Hepatocyte (in vitro differentiated cells): Measurements from ENCODE around the gene JAKMIP1. TPM values are rescaled to one million over a fixed set of nuclear protein-coding genes. Genes with fewer than 3 reads are reported as not detected.

Source experiments
- DNase-seq: peaks from one replicate; pipeline ENCODE4 v3.0.0-alpha.2; 2016; ENCODE audit warnings: low spot score
- H2AFZ ChIP-seq: fragments of 200-600 bp; sonication (generic); 2 replicates; pipeline ENCODE4 v1.6.0; 2016; ENCODE audit warnings: antibody characterized with exemption, mild to moderate bottlenecking
- H3K27ac ChIP-seq: fragments of 200-600 bp; sonication (generic); 2 replicates; pipeline ENCODE4 v1.5.1; 2016; ENCODE audit warnings: mild to moderate bottlenecking
- H3K27me3 ChIP-seq: fragments of 200-600 bp; sonication (generic); 2 replicates; pipeline ENCODE4 v1.6.1; 2016
- H3K36me3 ChIP-seq: fragments of 200-600 bp; sonication (generic); replicated peaks from 2 replicates; pipeline ENCODE4 v1.5.1; 2016; ENCODE audit warnings: low read depth; ENCODE audit not compliant: insufficient read depth
- H3K4me1 ChIP-seq: fragments of 200-600 bp; sonication (generic); 2 replicates; pipeline ENCODE4 v1.5.1; 2016; ENCODE audit warnings: mild to moderate bottlenecking, moderate library complexity; ENCODE audit not compliant: insufficient read depth
- H3K4me2 ChIP-seq: fragments of 200-600 bp; sonication (generic); 2 replicates; pipeline ENCODE4 v1.6.0; 2016
- H3K4me3 ChIP-seq: fragments of 200-600 bp; sonication (generic); 2 replicates; pipeline ENCODE4 v1.5.1; 2016; ENCODE audit warnings: mild to moderate bottlenecking
- H3K79me2 ChIP-seq: fragments of 200-600 bp; sonication (generic); 2 replicates; pipeline ENCODE4 v1.6.0; 2017; ENCODE audit warnings: mild to moderate bottlenecking
- H3K9me2 ChIP-seq: fragments of 200-600 bp; sonication (generic); replicated peaks from 2 replicates; pipeline ENCODE4 v1.6.0; 2017; ENCODE audit warnings: mild to moderate bottlenecking; ENCODE audit not compliant: insufficient read depth
- H3K9me3 ChIP-seq: fragments of 200-600 bp; sonication (generic); 2 replicates; pipeline ENCODE4 v1.5.1; 2016; ENCODE audit warnings: low read depth, mild to moderate bottlenecking
- H4K20me1 ChIP-seq: fragments of 200-600 bp; sonication (generic); 2 replicates; pipeline ENCODE4 v1.6.0; 2016; ENCODE audit warnings: mild to moderate bottlenecking; ENCODE audit not compliant: insufficient read depth, poor library complexity, severe bottlenecking
- EZH2 ChIP-seq: fragments of 200-600 bp; sonication (generic); IDR thresholded peaks from 2 replicates; pipeline ENCODE4 v1.6.1; 2016; ENCODE audit warnings: antibody characterized with exemption, mild to moderate bottlenecking, borderline replicate concordance
- EZH2phosphoT487 ChIP-seq: fragments of 200-600 bp; sonication (generic); IDR thresholded peaks from one replicate; pipeline ENCODE4 v1.6.1; 2018; ENCODE audit warnings: antibody characterized with exemption, mild to moderate bottlenecking, low read depth, moderate library complexity; ENCODE audit not compliant: unreplicated experiment, severe bottlenecking
- WGBS: methylation state at CpG from one replicate; pipeline ENCODE4 v1.1.6; 2016; ENCODE audit warnings: low lambda C conversion rate; ENCODE audit errors: missing lambda C conversion rate; 5-methylcytosine and 5-hydroxymethylcytosine counted together
- polyA plus RNA-seq: library from polyadenylated mRNA; unstranded; fragments of >200 nt; fragmentation: Nextera tagmentation; extraction: Ambion mirVana; gene quantifications from 2 replicates; pipeline ENCODE4 v1.2.1, GENCODE V29; 2016
- total RNA-seq: library from RNA; depleted of rRNA; stranded (reverse); fragments of >200 nt; gene quantifications from 2 replicates; pipeline ENCODE4 v1.2.3, GENCODE V29; 2014
- TF ChIP-seq, protein P1 (sequence below): fragments of 200-600 bp; sonication (generic); IDR thresholded peaks from 2 replicates; pipeline ENCODE4 v1.5.1; 2016; ENCODE audit warnings: antibody characterized with exemption, mild to moderate bottlenecking; ENCODE audit not compliant: poor library complexity

Gene JAKMIP1
- total and polyA plus RNA-seq, 2 experiments from 2014 or later: not detected

DNA sequence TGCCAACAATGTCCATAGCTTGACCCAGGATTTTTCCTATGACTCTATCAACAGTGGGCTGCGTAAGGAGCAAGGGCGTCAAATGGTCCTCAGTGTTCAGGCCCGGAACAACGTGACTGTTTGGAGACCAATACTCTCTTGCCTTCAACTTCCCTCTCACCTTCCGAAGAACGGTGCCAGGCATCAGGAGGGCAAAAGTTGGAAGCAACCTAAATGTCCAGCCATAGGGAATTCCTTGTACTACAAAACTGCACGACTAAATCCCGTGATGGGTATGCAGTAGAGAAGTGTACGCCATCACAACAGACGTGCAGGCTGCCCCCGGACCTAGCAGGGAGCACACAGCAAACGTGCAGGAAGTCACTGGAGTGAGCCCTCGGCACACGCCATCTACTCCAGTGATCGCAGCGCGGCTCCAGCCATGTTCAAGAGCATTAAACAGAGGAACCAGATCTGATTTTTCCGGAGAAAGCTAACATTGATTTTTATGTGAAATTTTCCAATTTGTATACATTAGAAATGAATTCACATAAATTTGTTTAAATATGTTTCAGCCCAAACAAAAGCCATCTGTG lies 79.0 kb downstream of the JAKMIP1 start:
- no peaks in the 10 kb centered on the region for H4K20me1 ChIP-seq
- H3K27me3 ChIP-seq: peaks cover 17% of the 10 kb centered on the region
- H3K4me2 ChIP-seq: no peak overlapping the region
- no peaks in the 10 kb centered on the region for H3K9me3 ChIP-seq
- whole genome bisulfite sequencing: 95% methylated on average over 18 of the region's 18 CpGs
- no peak overlapping the region for H3K4me3 ChIP-seq
- H3K4me1 ChIP-seq: no peaks in the 10 kb centered on the region
- no peak overlapping the region for H3K27ac ChIP-seq
- no peaks in the 10 kb centered on the region for H3K36me3 ChIP-seq
- DNase-seq: no peak
- H3K79me2 ChIP-seq: no peaks in the 10 kb centered on the region
- TF ChIP-seq EZH2 (no peak), EZH2phosphoT487 (no peak)
- TF ChIP-seq, protein P1, sequence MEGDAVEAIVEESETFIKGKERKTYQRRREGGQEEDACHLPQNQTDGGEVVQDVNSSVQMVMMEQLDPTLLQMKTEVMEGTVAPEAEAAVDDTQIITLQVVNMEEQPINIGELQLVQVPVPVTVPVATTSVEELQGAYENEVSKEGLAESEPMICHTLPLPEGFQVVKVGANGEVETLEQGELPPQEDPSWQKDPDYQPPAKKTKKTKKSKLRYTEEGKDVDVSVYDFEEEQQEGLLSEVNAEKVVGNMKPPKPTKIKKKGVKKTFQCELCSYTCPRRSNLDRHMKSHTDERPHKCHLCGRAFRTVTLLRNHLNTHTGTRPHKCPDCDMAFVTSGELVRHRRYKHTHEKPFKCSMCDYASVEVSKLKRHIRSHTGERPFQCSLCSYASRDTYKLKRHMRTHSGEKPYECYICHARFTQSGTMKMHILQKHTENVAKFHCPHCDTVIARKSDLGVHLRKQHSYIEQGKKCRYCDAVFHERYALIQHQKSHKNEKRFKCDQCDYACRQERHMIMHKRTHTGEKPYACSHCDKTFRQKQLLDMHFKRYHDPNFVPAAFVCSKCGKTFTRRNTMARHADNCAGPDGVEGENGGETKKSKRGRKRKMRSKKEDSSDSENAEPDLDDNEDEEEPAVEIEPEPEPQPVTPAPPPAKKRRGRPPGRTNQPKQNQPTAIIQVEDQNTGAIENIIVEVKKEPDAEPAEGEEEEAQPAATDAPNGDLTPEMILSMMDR: no peak
- no peaks in the 10 kb centered on the region for H3K9me2 ChIP-seq
- no peak overlapping the region for H2AFZ ChIP-seq

DNA sequence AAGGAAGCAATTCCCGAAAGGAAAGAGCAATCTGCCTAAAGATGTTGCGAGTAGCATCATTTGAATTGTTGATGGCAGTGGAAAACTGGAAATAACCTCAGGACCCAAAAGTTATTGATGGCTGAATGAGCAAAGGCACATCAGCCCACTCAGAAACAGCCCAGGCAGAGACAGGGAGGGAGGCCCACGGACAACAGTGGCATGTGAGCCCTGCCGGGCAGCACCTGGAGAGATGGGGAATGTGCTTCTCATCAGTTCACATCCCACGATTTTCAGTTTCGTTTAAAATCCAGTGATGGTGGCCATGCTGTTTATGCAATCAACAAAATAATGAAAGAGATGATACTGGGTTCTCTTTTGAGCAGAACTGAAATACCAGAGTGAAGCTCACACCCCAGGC lies 80.0 kb downstream of the JAKMIP1 start:
- Histone ChIP-seq H3K9me2 (no peaks in the 10 kb centered on the region), H3K4me3 (no peak overlapping the region), H3K4me1 (no peaks in the 10 kb centered on the region), H3K79me2 (no peaks in the 10 kb centered on the region), H3K36me3 (no peaks in the 10 kb centered on the region), H3K4me2 (no peak overlapping the region), H3K27ac (no peak overlapping the region), H3K27me3 (peaks cover 18% of the 10 kb centered on the region), H2AFZ (no peak overlapping the region), H4K20me1 (no peaks in the 10 kb centered on the region), H3K9me3 (no peaks in the 10 kb centered on the region)
- 75% methylated on average over 6 of the region's 6 CpGs for WGBS
- TF ChIP-seq, protein P1: no peak
- TF ChIP-seq EZH2phosphoT487 (no peak), EZH2 (no peak)
- no peak for DNase-seq

DNA sequence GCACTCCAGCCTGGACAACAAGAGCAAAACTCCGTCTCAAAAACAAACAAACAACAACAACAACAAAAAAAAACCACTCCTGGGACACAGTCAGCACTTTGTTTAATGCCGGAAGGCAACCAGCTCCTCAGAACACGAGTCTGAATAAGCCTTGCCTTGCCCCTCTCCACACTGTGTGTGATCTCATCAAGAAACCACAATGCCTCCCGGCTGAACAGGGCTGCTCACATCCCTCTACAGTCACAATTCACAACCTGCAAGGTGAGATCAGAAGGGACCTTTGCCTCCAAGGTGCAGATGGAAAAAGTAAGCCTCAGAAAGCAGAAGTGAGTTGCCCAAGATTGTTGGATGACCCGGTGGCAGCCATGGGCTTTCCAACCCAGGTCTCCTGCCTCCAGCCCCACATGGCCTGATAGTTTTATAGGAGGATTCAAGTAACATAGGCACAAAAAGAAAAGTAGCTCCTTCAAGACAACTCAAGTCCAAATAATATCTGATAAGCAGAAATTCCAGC lies 80.8 kb downstream of the JAKMIP1 start:
- H3K79me2 ChIP-seq: no peaks in the 10 kb centered on the region
- WGBS: 67% methylated on average over 5 of the region's 5 CpGs

More for the DNA sequence above, 80.8 kb downstream of the JAKMIP1 start:
- H3K27ac ChIP-seq: no peak overlapping the region
- H3K4me2 ChIP-seq: no peak overlapping the region
- H3K4me1 ChIP-seq: no peaks in the 10 kb centered on the region
- DNase-seq: no peak
- no peaks in the 10 kb centered on the region for H3K9me2 ChIP-seq
- H3K9me3 ChIP-seq: no peaks in the 10 kb centered on the region
- TF ChIP-seq, protein P1: no peak
- TF ChIP-seq EZH2 (no peak), EZH2phosphoT487 (no peak)
- H4K20me1 ChIP-seq: no peaks in the 10 kb centered on the region
- no peaks in the 10 kb centered on the region for H3K36me3 ChIP-seq
- H2AFZ ChIP-seq: no peak overlapping the region
- H3K4me3 ChIP-seq: no peak overlapping the region
- peaks cover 18% of the 10 kb centered on the region for H3K27me3 ChIP-seq
